ENCODE results near the gene BCAP29.

- TF ChIP-seq CTCF (IDR thresholded peaks at IDR 0.05) (no peak), POLR2AphosphoS5 (IDR thresholded peaks at IDR 0.05) (no peak), EP300 (IDR thresholded peaks at IDR 0.05) (no peak)
Observed at GRCh38 chr7:107641676-107642075, 61.6 kb downstream of the BCAP29 start.

Measured in sigmoid colon (tissue), 4 donors.